GM12878 (cell line): ENCODE measurements around the gene RHBDF2. TPM values are rescaled to one million over a fixed set of nuclear protein-coding genes. Genes with fewer than 3 reads are reported as not detected.

ENCODE experiments used
- ATAC-seq: fragments of 200-7000 bp; cut with Tn5 transposase; 3 replicates; pipeline ENCODE4 v1.9.1; 2020; ENCODE audit warnings: mild to moderate bottlenecking, moderate library complexity
- BruUV-seq: library from RNA; stranded (reverse); fragments of 400-500 nt; replicated peaks from 2 replicates; lab custom pipeline; 2021; lab: Mats Ljungman, UMichigan
- CTCF ChIA-PET: fragments of 300-600 bp; sonication (Branson Sonifier 250); formaldehyde crosslinking; extraction: SDS; loops from one replicate; lab custom pipeline; 2021; ENCODE audit warnings: inconsistent platforms; lab: Yijun Ruan, JAX
- POLR2A ChIA-PET: fragments of 350-600 bp; formaldehyde crosslinking; extraction: SDS; loops from one replicate; lab custom pipeline; 2021; ENCODE audit warnings: inconsistent platforms; lab: Charles Lee
- RAD21 ChIA-PET: fragments of 300-600 bp; sonication (Branson Sonifier 250); formaldehyde crosslinking; loops from one replicate; lab custom pipeline; 2023; ENCODE audit warnings: antibody characterized with exemption; ENCODE audit not compliant: unreplicated experiment; lab: Charles Lee
- SMC1A ChIA-PET: fragments of 300-600 bp; sonication (Branson Sonifier 250); formaldehyde crosslinking; loops from one replicate; lab custom pipeline; 2023; ENCODE audit not compliant: unreplicated experiment, uncharacterized antibody; lab: Charles Lee
- DNase-seq: peaks from one replicate; pipeline ENCODE4 v3.0.0-alpha.2; 2011; ENCODE audit warnings: low read depth, low spot score
- FAIRE-seq: peaks from 3 replicates; lab custom pipeline; 2011; peaks lifted over from hg19 to GRCh38; lab: Jason Lieb, UNC
- H2AFZ ChIP-seq: 2 replicates; pipeline ENCODE4 v1.6.0; 2011; ENCODE audit warnings: low read depth, low read length, control low read depth; ENCODE audit not compliant: control insufficient read depth
- H3K27ac ChIP-seq: 2 replicates; pipeline ENCODE4 v1.5.1; 2011; ENCODE audit warnings: control low read depth; ENCODE audit not compliant: control insufficient read depth, insufficient read depth
- H3K27me3 ChIP-seq, 2 experiments: replicated peaks in 1 of 2; 2 replicates each; pipeline versions ENCODE4 v1.6.0 to v1.6.1; 2011; ENCODE audit warnings: low read length in 1 of 2; ENCODE audit not compliant: control insufficient read depth in 2 of 2, insufficient read depth in 2 of 2
- H3K36me3 ChIP-seq, 2 experiments: 2 replicates each; pipeline ENCODE4 v1.5.1; 2011; ENCODE audit warnings: low read length in 1 of 2; ENCODE audit not compliant: control insufficient read depth in 2 of 2, insufficient read depth in 2 of 2
- H3K4me1 ChIP-seq: 2 replicates; pipeline ENCODE4 v1.6.1; 2011; ENCODE audit warnings: mild to moderate bottlenecking, low read length, moderate library complexity, mixed read lengths; ENCODE audit not compliant: control insufficient read depth, insufficient read depth
- H3K4me2 ChIP-seq: 2 replicates; pipeline ENCODE4 v1.6.0; 2011; ENCODE audit warnings: control low read depth; ENCODE audit not compliant: control insufficient read depth, insufficient read depth
- H3K4me3 ChIP-seq: fragments of 200-600 bp; sonication (generic); 2 replicates; pipeline ENCODE4 v1.5.1; 2016
- H3K79me2 ChIP-seq: 2 replicates; pipeline ENCODE4 v1.6.0; 2011; ENCODE audit warnings: low read length; ENCODE audit not compliant: control insufficient read depth, insufficient read depth
- H3K9ac ChIP-seq: 2 replicates; pipeline ENCODE4 v1.8.0; 2011; ENCODE audit warnings: low read length, control low read depth, mixed read lengths; ENCODE audit not compliant: control insufficient read depth, insufficient read depth
- H3K9me3 ChIP-seq: replicated peaks from 3 replicates; pipeline ENCODE4 v1.5.1; 2011; ENCODE audit warnings: mild to moderate bottlenecking, low read length; ENCODE audit not compliant: control insufficient read depth, insufficient read depth
- H4K20me1 ChIP-seq: 2 replicates; pipeline ENCODE4 v1.6.0; 2011; ENCODE audit not compliant: control insufficient read depth, insufficient read depth
- BCL3 ChIP-seq: IDR thresholded peaks from 2 replicates; pipeline ENCODE4 v1.6.1; 2011; ENCODE audit warnings: borderline replicate concordance, low read depth, mild to moderate bottlenecking, moderate library complexity, low read length; ENCODE audit not compliant: insufficient read depth, poor library complexity, severe bottlenecking
- CREB1 ChIP-seq: IDR thresholded peaks from 2 replicates; pipeline ENCODE4 v1.6.1; 2012; ENCODE audit warnings: low read depth, mild to moderate bottlenecking, inconsistent platforms
- CUX1 ChIP-seq: IDR thresholded peaks from 2 replicates; pipeline ENCODE4 v1.6.1; 2012; ENCODE audit warnings: improper control_type of control experiment, low read depth, low read length; ENCODE audit not compliant: insufficient replicate concordance
- E4F1 ChIP-seq: fragments of 450-650 bp; IDR thresholded peaks from 2 replicates; pipeline ENCODE4 v1.6.1; 2018; ENCODE audit warnings: borderline replicate concordance, mild to moderate bottlenecking; ENCODE audit not compliant: partially characterized antibody
- HDAC2 ChIP-seq: fragments of 200-600 bp; sonication (generic); IDR thresholded peaks from 2 replicates; pipeline ENCODE4 v1.6.1; 2017
- IRF5 ChIP-seq: fragments of 450-650 bp; IDR thresholded peaks from 2 replicates; pipeline ENCODE4 v1.6.1; 2017; ENCODE audit warnings: borderline replicate concordance
- ZZZ3 ChIP-seq: IDR thresholded peaks from 2 replicates; pipeline ENCODE4 v1.6.1; 2011; ENCODE audit warnings: low read depth; ENCODE audit not compliant: control insufficient read depth, insufficient read length
- WGBS: methylation state at CpG from one replicate; pipeline ENCODE4 v1.1.6; 2016; ENCODE audit warnings: low lambda C conversion rate; ENCODE audit not compliant: insufficient replicate concordance, insufficient coverage; ENCODE audit errors: missing lambda C conversion rate; 5-methylcytosine and 5-hydroxymethylcytosine counted together
- in situ Hi-C: fragments of 300-500 bp; cut with MboI; formaldehyde crosslinking; loops from 9 replicates; pipeline ENCODE4 v1.14.3; 2018; ENCODE audit warnings: mixed read lengths
- intact Hi-C: fragments of 100-400 bp; cut with micrococcal nuclease; formaldehyde crosslinking; loops from one replicate; pipeline ENCODE4 v1.14.2; 2022; ENCODE audit not compliant: unreplicated experiment
- polyA plus RNA-seq, 11 experiments: library from polyadenylated mRNA; depleted of rRNA in 4 of 11; unstranded in 6 of 11; stranded (reverse) in 5 of 11; fragments of >200 nt; fragmentation: Nextera tagmentation in 4 of 11; fragmentation: Illumina TruSeq in 1 of 11; extraction: Ambion mirVana in 4 of 11; extraction: Trizol in 1 of 11; gene quantifications; 1 replicate in 1 of 11; 2 replicates in 10 of 11; pipeline versions ENCODE4 v1.2.1 to v1.2.3, GENCODE V29; 2011 to 2016; ENCODE audit warnings: inconsistent platforms in 2 of 11, missing spikeins in 2 of 11, low read depth in 1 of 11
- total RNA-seq, 4 experiments: library from RNA; depleted of rRNA in 3 of 4; stranded (reverse); fragments of >200 nt in 3 of 4; fragmentation: Illumina TruSeq in 1 of 4; extraction: Trizol in 1 of 4; gene quantifications; 2 replicates each; pipeline versions ENCODE4 v1.2.1 to v1.2.3, GENCODE V29; 2013 to 2021

The RHBDF2 gene
- total and polyA plus RNA-seq, 10 of the 15 experiments (the other 5 are each of a cell fraction or from before 2014, with no cell fraction given): 0.97 to 43.0 (median 18.7) TPM

- Histone ChIP-seq H3K36me3 (no peaks in the 10 kb centered on the region; a peak in 3 of 4 replicates), H3K9ac (peak overlapping the region; percentile 81), H3K27me3 (no peaks in the 10 kb centered on the region), H3K4me3 (peak overlapping the region; percentile 96), H3K4me2 (peak overlapping the region; percentile 88), H3K4me1 (peaks cover 66% of the 10 kb centered on the region), H3K79me2 (peaks cover 63% of the 10 kb centered on the region), H4K20me1 (no peaks in the 10 kb centered on the region), H2AFZ (no peak overlapping the region), H3K9me3 (no peaks in the 10 kb centered on the region), H3K27ac (peak overlapping the region; percentile 86)
- ChIA-PET POLR2A (interaction anchor here (0.5 to 9.0 kb wide), 8 partner anchors 8 to 69 kb away, joined by 3 to 101 read pairs (median 8); partner anchors contain the start of gene AANAT), SMC1A (interaction anchor here (1.0 to 8.7 kb wide), 7 partner anchors 10 to 53 kb away, joined by 3 to 115 read pairs (median 4); partner anchors contain the start of gene AANAT), RAD21 (interaction anchor here (0.9 to 5.4 kb wide), 6 partner anchors 9 to 31 kb away, joined by 4 to 34 read pairs (median 6); partner anchors contain the start of gene AANAT), CTCF (interaction anchor here (0.8 to 3.1 kb wide), 8 partner anchors 13 to 174 kb away, joined by 3 to 15 read pairs (median 6); partner anchors contain the start of gene AANAT)
- no TSS peak for BruUV-seq
- 34% methylated on average over 31 of the region's 31 CpGs for WGBS
- DNase-seq: no peak
- intact Hi-C loops: no loop called here
- peak; percentile 26 for ATAC-seq
- no peak for FAIRE-seq
- in situ Hi-C loops: no loop called here
- TF ChIP-seq BCL3 (no peak), ZZZ3 (no peak), HDAC2 (no peak), CREB1 (no peak), E4F1 (no peak), CUX1 (no peak), IRF5 (no peak; the same call in 1 of the 2 replicates)
Observed at GRCh38 chr17:76497979-76498875, 3.0 kb downstream of the RHBDF2 start.
